ENCODE measurements around the gene KDM1A. TPM values are rescaled to one million over a fixed set of nuclear protein-coding genes. Genes with fewer than 3 reads are reported as not detected.
A peak's percentile ranks its signal among the peaks of the same experiment; 100 is the strongest.

Gene KDM1A
- total RNA-seq, 1 donor from 2014 or later: 332 TPM

- Histone ChIP-seq H2AFZ (replicated peaks) (no peak overlapping the region), H3F3A (ENCODE audit: low read depth) (peaks cover 14% of the 10 kb centered on the region), H3K27ac (peak overlapping the region; percentile 18), H4K20me1 (ENCODE audit: low read depth) (peaks cover 90% of the 10 kb centered on the region), H3K79me2 (ENCODE audit: low read depth) (peaks cover 100% of the 10 kb centered on the region), H3K27me3 (no peaks in the 10 kb centered on the region), H3K4me2 (peak overlapping the region; percentile 34), H3K4me1 (peaks cover 9% of the 10 kb centered on the region), H3K9ac (no peak overlapping the region), H3K36me3 (no peaks in the 10 kb centered on the region), H3K9me3 (ENCODE audit: low read depth) (no peaks in the 10 kb centered on the region), H3K4me3 (no peak overlapping the region)
- TF ChIP-seq EZH2phosphoT487 (IDR thresholded peaks at IDR 0.05) (no peak), EZH2 (IDR thresholded peaks at IDR 0.05) (no peak), CTCF (IDR thresholded peaks at IDR 0.05) (no peak)
- H3K27me3 Mint-ChIP-seq (ENCODE audit: insufficient read depth, low read depth): no peaks in the 10 kb centered on the region
- peak; percentile 25 for DNase-seq (ENCODE audit: low spot score)
- no peak overlapping the region for H3K27ac Mint-ChIP-seq
- no peak overlapping the region for H3K4me3 Mint-ChIP-seq
- peaks cover 21% of the 10 kb centered on the region for H3K4me1 Mint-ChIP-seq
- H3K36me3 Mint-ChIP-seq: no peaks in the 10 kb centered on the region
- no peaks in the 10 kb centered on the region for H3K9me3 Mint-ChIP-seq
Observed at GRCh38 chr1:23122023-23122748, 102.9 kb downstream of the KDM1A start.

- peaks cover 18% of the 10 kb centered on the region for H3K4me1 Mint-ChIP-seq
Observed at GRCh38 chr1:23122796-23123195, 103.5 kb downstream of the KDM1A start.

GRCh38 chr1:23123528-23123927 is 104.3 kb downstream of the KDM1A start:
- Mint-ChIP-seq H3K4me3 (no peak overlapping the region), H3K9me3 (no peaks in the 10 kb centered on the region), H3K27ac (no peak overlapping the region), H3K4me1 (peaks cover 18% of the 10 kb centered on the region), H3K36me3 (no peaks in the 10 kb centered on the region), H3K27me3 (ENCODE audit: insufficient read depth, low read depth) (no peaks in the 10 kb centered on the region)
- Histone ChIP-seq H4K20me1 (ENCODE audit: low read depth) (peaks cover 89% of the 10 kb centered on the region), H3K79me2 (ENCODE audit: low read depth) (peaks cover 100% of the 10 kb centered on the region), H3K36me3 (no peaks in the 10 kb centered on the region), H3K4me2 (no peak overlapping the region), H3K4me3 (no peak overlapping the region), H3K4me1 (peaks cover 9% of the 10 kb centered on the region), H3K9me3 (ENCODE audit: low read depth) (no peaks in the 10 kb centered on the region), H3K27ac (no peak overlapping the region), H3K9ac (no peak overlapping the region), H2AFZ (replicated peaks) (no peak overlapping the region), H3F3A (ENCODE audit: low read depth) (peaks cover 14% of the 10 kb centered on the region), H3K27me3 (no peaks in the 10 kb centered on the region)
- TF ChIP-seq EZH2phosphoT487 (IDR thresholded peaks at IDR 0.05) (no peak), EZH2 (IDR thresholded peaks at IDR 0.05) (no peak), CTCF (IDR thresholded peaks at IDR 0.05) (no peak)
- no peak for DNase-seq (ENCODE audit: low spot score)

More at GRCh38 chr1:23122796-23123195, 103.5 kb downstream of the KDM1A start:
- H3K79me2 ChIP-seq (ENCODE audit: low read depth): peaks cover 100% of the 10 kb centered on the region
- no peaks in the 10 kb centered on the region for H3K9me3 Mint-ChIP-seq
- H3K9ac ChIP-seq: no peak overlapping the region
- H3K4me1 ChIP-seq: peaks cover 9% of the 10 kb centered on the region
- no peak overlapping the region for H2AFZ ChIP-seq (replicated peaks)
- peaks cover 14% of the 10 kb centered on the region for H3F3A ChIP-seq (ENCODE audit: low read depth)
- H3K27ac Mint-ChIP-seq: no peak overlapping the region
- H3K27me3 Mint-ChIP-seq (ENCODE audit: insufficient read depth, low read depth): no peaks in the 10 kb centered on the region
- DNase-seq (ENCODE audit: low spot score): no peak
- no peak overlapping the region for H3K4me3 ChIP-seq
- H3K27ac ChIP-seq: peak overlapping the region; percentile 18
- TF ChIP-seq CTCF (IDR thresholded peaks at IDR 0.05): no peak
- TF ChIP-seq EZH2phosphoT487 (IDR thresholded peaks at IDR 0.05): no peak
- TF ChIP-seq EZH2 (IDR thresholded peaks at IDR 0.05): no peak
- no peaks in the 10 kb centered on the region for H3K36me3 ChIP-seq
- peaks cover 93% of the 10 kb centered on the region for H4K20me1 ChIP-seq (ENCODE audit: low read depth)
- peak overlapping the region; percentile 34 for H3K4me2 ChIP-seq
- H3K36me3 Mint-ChIP-seq: no peaks in the 10 kb centered on the region
- no peak overlapping the region for H3K4me3 Mint-ChIP-seq
- no peaks in the 10 kb centered on the region for H3K27me3 ChIP-seq
- no peaks in the 10 kb centered on the region for H3K9me3 ChIP-seq (ENCODE audit: low read depth)

Measured in neural progenitor cell (in vitro differentiated cells).